NCI-H2107 (cell line): ENCODE measurements around the gene GCGR.

Source experiments
- DNase-seq: peaks from one replicate; lab custom pipeline; 2025; lab: John Stamatoyannopoulos, UW

GCGR gene

DNA sequence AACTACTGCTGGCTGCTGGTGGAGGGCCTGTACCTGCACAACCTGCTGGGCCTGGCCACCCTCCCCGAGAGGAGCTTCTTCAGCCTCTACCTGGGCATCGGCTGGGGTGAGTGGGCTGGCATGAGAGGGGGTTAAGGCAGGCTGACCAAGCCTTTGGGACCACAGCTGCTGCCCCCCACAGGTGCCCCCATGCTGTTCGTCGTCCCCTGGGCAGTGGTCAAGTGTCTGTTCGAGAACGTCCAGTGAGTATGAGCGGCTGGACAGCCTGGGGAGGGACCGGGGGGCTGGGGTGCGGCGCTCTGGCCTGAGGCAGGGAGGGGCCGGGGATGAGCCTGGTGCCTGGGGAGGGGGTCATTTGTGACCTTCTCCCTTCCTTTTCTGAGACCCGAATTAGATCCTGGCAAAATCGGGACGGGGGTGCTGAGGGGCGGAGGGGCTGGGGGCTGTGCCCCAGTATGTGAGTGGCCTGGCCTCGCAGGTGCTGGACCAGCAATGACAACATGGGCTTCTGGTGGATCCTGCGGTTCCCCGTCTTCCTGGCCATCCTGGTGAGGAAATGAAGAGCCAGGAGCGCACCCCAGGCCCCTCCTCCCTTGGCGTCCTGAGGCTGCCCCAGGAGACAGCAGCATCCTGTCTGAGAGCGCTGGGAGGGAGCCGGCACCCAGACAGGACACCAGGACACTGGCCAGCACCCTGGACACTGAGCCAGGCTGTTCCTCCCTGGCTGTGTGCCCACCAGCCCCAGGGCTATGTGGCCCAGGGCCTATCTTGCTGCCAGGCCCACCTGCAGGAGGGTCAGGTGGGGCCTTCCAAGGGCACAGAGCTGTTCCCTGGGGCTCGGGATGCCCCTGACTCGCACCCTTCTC is 8.0 kb downstream of the GCGR start:
- no peak for DNase-seq

DNA sequence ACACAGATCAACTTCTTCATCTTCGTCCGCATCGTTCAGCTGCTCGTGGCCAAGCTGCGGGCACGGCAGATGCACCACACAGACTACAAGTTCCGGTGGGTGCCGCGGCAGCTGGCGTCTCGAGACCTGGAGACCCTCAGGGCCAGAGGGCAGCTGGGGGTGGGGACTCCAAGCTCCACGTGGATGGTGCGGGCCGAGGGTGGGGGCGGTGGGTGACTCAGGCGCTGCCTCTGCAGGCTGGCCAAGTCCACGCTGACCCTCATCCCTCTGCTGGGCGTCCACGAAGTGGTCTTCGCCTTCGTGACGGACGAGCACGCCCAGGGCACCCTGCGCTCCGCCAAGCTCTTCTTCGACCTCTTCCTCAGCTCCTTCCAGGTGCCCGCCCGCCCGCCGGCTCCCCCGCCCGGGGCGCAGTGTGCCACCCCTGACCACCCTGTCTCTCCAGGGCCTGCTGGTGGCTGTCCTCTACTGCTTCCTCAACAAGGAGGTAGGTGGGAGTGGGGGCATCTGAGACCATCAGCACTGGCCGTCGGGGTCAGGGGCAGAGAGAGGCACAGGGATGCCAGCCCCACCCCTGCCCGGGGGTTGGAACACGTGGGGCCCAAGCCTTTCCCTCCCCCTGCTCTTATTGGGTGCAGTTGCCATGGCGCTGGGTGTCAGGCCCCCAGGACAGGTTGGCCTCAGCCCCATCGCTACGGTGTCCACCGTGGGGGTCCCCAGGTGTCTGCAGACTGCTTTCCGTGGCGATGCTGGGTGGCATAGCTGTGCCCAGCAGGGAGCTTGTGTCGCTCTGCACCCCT is 8.8 kb downstream of the GCGR start:
- no peak for DNase-seq

DNA sequence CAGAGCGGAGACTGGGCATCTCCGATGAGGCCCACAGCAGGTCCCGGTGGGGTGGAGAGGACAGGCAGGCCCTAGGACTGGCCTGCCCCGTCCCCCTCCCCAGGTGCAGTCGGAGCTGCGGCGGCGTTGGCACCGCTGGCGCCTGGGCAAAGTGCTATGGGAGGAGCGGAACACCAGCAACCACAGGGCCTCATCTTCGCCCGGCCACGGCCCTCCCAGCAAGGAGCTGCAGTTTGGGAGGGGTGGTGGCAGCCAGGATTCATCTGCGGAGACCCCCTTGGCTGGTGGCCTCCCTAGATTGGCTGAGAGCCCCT is 9.4 kb downstream of the GCGR start:
- DNase-seq = no peak

DNA sequence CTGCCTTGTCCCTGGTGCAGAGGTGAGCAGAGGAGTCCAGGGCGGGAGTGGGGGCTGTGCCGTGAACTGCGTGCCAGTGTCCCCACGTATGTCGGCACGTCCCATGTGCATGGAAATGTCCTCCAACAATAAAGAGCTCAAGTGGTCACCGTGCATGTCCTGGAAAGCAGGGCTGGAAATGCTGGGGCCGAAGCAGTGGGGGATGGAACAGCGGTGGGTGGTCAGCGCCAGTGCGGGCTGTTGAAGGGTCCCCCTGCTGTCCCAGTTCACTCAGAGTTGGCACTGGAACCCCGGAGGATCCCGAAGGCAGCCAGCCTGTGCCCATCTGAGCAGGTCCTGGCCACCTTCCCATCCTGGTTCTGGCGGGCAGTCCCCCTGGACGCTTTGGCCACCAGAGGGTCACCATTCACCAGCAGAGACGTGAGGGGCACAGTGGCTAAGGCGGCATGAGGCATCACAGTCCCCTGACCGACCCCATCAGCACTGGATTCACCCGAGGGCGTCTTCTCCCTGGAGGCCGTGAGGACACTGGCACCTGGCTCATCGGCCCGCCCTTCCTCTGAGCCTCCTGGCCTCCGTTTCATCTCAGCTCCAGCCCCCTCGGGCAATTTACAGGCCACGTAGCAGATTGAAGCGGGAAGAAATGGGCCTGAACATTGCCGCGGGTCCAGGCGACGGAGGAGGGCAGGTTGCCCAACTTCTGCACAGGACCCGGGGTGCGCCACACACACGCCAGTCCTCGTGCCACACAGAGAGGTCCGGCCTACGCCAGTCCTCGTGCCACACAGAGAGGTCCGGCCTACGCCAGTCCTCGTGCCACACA is 10.1 kb downstream of the GCGR start:
- DNase-seq = no peak

DNA sequence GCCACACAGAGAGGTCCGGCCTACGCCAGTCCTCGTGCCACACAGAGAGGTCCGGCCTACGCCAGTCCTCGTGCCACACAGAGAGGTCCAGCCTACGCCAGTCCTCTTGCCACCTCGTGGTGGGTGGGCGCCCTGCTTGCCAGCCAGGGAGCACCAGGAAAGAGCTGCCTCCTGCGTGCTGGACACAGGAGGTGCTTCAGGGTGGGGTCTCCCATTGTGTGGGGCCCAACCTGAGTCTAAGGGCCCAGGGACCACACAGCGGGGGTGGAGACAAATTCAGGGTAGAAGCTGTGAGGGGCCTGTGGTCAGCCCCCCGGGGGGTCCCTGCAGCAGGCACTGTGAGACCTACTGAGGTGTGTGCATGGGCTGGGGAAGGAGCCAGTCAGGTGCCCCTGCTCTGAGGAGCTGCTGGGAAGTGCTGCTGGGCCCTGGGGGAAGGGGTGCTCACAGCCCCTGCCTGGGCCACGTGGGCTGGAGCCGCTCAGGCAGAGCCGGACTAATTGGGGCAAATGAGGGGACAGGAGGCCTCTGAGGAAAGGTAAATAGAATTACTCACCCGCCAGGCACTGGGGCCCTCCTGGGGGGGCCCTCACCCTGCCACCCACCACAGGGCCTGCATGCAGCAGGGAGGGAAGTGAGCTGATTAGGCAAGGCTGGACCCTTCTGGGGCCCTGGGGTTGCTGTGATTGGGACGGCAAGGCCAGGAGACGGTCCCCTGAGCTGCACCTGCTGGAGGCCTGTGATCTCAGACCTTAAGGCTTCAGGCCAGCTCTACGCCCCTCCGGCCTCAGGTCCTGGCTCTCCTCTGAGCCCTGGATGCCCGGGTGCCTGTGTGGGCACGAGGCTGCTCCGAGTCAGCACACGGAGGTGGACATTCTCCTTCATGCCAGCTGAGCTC is 11.0 kb downstream of the GCGR start:
- DNase-seq = no peak

DNA sequence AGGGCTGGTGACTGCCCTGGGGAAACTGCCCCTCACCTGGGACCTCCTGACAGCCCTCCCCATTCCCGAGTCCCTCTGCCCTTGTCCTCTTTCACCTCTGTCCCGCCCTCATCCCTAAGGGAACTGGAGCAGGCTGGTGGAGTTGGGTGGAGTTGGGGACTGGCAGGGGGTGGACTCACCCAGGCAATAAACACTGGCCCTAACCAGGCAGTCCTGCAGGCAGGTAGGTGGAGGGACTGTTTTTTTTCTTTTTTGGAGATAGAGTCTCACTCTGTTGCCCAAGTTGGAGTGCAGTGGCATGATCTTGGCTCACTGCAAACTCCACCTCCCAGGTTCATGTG is 11.7 kb downstream of the GCGR start:
- no peak for DNase-seq

DNA sequence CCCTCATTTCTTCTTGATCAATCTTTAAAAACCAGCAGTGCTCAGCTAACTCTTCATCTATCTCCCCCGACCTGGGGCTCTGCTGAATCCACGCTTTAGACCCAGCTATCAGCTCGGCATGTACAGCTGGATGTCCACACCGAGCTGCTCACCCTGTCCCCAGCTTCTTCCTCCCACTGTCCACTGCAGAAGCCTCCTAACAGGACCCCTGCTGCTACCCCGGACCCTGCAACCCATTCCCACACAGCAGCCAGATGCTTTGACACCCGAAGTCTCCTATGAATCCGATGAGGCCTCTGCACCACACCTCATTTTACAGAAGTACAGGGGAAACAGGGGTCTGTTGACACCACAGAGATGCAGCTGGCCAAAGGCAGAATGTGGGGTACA is 13.8 kb downstream of the GCGR start:
- no peak for DNase-seq

DNA sequence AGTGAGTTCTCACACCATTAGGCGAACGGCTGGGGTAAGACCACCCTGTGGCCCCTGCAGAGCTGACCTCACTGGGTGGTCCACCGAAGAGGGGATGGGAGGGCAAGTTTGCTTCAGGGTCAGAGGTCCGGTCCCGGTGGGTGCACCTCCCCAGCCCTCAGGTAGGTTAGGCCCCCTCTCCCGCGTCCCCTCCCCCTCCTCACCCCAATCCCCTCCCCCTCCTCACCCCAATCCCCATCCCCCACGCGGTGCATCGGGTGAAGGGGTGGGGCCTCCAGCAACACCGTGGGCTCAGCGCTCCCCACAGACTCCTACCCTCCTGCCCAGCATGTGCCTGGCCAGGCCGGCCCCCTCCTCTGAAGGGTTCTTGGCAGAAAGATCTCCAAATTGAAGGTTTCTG is 15.8 kb downstream of the GCGR start:
- no peak for DNase-seq

DNA sequence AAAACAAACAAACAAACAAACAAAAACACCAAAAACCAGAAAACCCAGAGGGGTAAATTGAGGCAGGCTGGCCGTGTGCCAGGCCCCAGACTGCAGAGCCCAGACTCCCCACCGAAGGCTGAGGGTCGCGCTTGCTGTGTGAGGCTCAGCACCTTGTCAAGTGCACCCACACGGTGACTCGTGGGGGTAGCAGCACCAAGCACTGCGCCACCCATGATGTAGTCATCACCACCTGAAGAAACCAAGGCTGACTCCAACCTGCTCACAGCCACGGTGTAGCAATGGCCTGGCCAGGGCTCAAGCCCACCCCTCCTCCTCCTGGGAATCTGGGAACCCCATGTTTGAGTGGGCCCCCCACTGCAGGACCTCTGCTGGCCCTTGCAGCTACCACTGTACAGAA is 17.2 kb downstream of the GCGR start:
- DNase-seq = no peak

DNA sequence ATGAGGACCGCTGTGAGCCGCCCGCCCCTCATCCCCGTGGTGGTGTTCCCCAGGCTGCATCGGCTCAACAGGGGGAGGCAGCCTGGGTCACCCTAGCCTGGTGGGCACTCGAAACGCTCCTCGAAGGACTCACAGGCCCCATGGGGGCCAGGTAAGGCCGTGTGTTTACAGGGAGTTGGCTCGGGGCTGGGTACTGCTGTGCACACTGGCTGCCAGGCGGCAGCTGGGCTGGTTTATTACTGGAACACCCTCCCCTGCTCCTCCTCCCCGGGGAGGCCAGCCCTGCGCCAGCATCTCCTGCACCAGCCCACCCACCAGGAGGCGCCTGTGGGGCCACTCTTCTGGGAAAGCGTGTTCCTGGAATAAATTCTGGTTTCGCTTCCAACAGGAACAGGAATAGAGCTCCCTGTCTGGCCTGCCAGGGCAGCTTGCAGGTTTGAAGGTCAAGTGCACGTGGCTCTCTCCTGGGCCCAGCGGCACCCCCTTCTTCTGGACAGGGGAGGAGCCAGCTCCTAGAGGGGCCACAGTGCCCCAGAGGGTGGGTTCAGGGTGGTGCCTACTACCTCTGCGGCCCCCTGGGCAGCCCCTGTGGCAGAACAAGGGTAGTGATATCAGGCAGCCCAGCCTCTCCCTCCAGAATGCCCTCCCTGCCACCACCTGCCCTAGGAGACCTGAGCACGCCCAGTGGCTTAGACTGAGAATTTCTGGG is 17.8 kb downstream of the GCGR start:
- DNase-seq = peak; percentile 66

DNA sequence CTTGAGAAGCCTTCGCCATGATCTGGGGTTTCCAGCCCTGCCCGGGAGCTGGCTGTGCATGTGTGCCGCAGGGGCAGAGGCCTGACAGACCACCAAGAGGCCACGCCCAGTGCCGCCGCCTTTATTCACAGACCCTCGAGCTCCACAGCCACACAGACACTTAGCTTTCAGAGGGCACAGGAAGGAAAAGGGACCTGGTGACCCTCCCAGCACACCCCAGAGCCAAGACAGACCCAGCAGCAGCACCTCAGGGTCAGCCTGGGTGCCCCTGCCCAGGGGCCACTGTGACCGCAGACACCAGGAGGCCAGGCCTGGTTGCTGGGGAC is 18.3 kb downstream of the GCGR start:
- DNase-seq = no peak

DNA sequence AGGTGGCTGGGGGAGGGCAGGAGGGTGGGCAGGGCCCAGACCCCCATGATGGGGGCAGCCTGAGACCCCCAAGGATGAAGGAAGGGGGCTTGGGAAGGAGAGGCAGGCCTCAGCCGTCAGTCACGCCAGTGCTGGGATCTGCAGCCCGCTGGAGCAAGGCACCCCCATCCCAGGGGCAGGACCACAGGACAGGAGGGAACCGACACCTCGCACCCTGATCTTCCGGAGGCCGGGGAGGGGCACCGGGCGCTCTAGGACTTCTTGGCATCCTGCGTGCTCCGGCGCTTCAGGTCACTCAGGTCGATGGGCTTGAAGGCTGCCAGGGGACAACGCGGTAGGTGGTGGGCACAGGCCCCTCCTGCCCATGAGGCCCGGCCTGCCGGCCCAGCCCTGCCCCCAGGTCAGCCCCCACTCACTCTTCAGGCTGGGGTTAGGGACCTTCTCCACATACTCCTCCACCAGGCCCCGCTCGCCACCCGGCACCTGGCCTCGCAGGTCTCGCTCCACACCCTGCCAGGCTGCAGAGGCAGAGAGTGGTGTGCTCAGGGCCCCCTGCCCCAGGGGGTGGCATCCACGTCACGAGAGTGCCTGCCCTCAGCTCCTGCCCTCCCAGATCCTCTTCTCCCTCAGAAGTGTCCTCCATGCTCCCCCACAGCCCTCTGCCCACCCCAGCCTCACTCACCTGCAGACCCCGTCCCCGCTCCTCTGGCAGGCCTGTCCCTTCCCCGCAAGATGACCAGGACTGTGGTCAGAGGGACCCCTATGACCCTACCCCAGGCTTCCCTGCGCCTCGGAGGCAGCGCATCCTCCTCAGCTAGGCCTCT is 19.3 kb downstream of the GCGR start:
- no peak for DNase-seq

DNA sequence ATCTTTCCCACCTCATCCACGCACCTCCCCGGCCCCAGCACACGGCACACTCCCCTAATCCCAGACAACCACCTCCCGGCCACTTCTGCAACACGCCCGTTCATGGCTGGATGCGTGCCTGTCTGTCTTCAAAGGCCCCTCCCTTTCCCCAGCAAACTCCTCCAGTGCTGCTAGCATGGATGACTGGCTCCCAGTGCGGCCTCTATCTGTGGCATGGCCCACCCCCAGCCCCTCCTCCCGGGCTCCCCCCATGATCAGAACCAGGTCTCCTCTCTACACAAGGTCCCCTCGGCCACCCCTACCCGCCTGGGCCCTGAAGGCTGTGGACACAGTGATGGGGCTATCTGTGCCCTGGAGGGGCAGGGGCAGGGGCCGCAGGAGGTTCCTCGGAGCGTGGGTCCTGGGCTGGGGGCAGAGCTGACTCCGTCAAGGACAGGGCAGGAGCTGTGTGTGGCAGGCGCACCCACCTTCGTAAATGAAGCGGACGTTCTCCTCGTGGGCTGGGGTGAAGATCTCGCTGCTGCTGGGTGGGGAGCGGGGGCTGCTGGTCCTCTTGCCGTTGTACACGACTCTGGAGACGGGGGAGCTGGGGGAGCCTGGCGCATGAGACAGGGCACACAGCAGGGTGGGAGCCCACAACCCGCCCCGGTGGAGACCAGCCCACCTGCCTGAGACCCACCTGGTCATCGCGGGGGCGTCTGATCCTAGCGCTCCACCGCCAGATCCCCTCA is 20.0 kb downstream of the GCGR start:
- no peak for DNase-seq

DNA sequence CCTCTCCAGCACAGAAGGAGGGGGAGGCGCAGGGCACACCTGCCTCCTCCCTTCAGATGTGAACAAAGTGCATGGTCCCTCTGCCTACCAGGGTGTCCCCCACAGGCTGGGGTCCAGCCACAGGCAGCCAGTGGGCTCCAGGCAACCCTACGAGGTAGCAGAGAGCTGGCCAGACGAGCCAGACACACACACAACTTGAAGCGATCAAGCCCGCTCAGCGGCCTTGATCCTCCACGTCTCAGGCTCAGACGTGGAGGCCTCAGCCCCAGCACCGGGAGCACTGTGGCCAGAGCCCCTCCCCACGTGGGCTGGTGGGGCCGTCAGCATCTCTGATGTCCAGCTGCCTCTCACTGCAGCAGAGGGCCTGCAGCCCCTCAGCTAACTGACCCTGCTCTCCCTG is 20.6 kb downstream of the GCGR start:
- no peak for DNase-seq

DNA sequence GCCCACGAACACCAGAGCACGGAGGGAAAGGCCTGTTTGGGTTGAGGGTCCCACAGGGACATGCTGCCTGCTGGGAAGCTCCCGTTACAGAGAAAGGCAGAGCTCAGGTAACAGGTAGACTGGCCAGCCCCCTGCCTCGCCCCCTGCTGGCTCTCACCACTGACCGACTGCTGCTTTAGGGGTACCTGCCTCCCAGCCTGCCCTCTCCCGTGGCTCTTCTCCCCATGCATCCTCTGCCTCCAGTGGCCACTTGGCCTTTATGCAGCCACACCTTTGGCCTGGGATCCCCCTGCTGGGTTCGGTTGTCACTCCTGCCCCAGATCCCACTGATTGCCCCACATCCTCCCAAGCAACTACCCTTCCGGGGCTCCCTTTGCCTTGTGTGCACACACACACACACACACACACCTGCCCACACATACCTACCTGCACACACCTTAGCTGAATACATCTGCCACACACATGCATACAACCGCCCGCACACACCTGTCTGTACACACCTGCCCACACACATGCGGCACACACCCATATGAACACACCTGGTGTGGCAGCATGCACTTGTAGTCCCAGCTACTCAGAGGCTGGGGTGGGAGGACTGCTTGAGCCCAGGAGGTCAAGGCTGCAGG is 22.0 kb downstream of the GCGR start:
- DNase-seq = no peak

DNA sequence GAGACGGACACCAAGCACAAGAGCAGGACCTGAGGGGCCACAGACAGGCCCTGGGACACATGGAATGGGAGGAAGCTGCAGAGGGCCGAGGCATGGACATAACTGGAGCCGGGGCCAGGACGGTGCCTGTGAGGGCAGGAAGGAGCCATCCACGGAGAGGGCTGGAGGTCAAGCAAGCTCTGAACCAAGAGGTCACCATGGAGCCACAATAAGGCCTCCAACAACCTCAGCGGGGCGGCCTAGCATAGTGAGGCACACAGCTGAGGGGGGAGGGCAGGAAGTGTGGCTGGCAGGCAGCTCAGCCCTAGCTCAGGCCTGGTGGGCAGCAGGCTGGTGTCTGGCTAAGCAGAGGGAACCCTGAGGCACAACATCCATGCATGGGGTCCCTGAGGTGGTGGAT is 24.7 kb downstream of the GCGR start:
- DNase-seq = no peak

DNA sequence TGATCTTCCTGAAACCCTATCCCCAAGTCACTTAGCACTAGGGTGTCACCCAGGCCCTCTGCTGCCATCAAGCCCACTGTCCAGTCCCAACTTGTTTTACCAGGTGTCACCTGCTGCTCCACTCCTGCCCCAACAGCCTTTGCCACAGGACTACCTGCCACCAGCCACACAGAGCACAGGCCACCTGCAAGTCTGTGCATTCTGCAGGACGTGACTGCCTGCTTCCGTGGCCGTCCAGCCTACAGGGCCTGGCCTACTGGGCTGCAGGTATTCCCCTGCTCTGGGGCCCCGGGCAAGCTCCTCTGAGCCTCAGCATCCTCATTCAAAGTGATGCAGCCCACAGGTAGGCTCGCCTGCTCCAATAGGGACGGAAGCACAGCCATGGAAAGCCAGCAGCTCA is 25.9 kb downstream of the GCGR start:
- DNase-seq = no peak

DNA sequence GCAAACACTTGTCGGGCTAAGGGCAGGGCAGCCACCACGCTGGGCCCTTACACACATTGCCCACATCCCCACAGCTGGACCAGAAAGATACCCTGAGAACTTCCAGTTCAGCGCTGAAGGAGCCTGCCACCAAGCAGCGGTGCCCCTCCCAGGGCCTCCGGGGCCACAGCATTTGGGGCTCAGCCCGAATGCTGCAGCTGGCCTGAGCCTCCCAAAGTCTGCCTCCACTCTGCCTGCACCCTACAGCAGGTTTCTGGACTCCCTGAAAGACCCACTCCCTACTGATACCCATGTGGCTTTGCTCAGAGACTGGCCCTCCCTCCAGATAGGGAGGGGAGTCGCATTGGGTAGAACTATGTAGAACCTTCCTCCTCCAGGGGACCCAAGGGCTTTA is 27.6 kb downstream of the GCGR start:
- no peak for DNase-seq

DNA sequence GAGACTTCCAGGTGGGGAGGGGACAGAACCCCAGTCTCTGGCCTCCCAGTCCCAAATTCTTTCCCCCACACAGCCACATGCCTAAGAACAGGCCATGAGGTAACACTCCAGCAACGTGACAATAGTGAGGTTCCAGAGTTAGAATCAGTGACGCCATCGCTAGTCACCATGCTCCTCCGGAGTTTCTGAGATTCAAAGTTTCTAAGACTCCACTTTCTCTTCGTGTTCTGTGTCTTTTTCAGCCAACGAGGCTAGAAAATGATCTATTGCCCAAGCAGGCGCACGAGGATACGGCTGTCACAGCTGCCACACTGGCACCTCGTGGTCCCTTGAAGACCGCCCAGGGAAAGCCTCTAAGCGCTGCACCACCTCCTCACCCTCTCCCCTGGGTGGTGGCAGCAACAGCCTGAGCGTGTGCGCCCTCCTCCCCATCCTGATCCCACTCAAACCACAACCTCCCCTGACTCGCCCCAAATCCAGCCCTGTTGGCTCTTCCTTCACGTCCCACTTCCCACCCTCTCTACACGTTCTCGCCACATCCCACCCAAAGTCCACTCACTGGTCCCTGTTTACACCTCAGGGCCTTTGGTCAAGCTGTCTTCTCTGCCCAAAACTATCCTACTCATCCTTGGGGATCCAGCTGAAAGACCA is 28.1 kb downstream of the GCGR start:
- DNase-seq = no peak
